Activated CD8-positive, alpha-beta T cell treated with anti-CD3 and anti-CD28 coated beads for 36 hours (primary cell): Measurements from ENCODE around the gene CWC27. TPM values are rescaled to one million over a fixed set of nuclear protein-coding genes. Genes with fewer than 3 reads are reported as not detected.

Experiments
- ATAC-seq: fragments of 200-7000 bp; cut with Tn5 transposase; one replicate; pipeline ENCODE4 v1.10.0; 2021; ENCODE audit warnings: mild to moderate bottlenecking, moderate library complexity
- CTCF ChIA-PET: fragments of 350-600 bp; sonication (Branson Sonifier 250); formaldehyde crosslinking; loops from one replicate; lab custom pipeline; 2021; ENCODE audit warnings: antibody characterized with exemption; lab: Charles Lee
- POLR2A ChIA-PET: fragments of 350-600 bp; sonication (Branson Sonifier 250); formaldehyde crosslinking; loops from one replicate; lab custom pipeline; 2021; ENCODE audit warnings: antibody characterized with exemption; lab: Charles Lee
- DNase-seq: peaks from one replicate; pipeline ENCODE4 v3.0.0-alpha.2; 2020
- H3K27ac Mint-ChIP-seq: one replicate; pipeline ENCODE4 v1.8.0; 2021; ENCODE audit warnings: mild to moderate bottlenecking, mixed read lengths
- H3K27me3 Mint-ChIP-seq: one replicate; pipeline ENCODE4 v1.8.0; 2021; ENCODE audit warnings: mixed read lengths
- H3K36me3 Mint-ChIP-seq: one replicate; pipeline ENCODE4 v1.8.0; 2021; ENCODE audit warnings: low read depth, mixed read lengths
- H3K4me1 Mint-ChIP-seq: one replicate; pipeline ENCODE4 v1.8.0; 2021; ENCODE audit warnings: low read depth, mixed read lengths
- H3K4me3 Mint-ChIP-seq: one replicate; pipeline ENCODE4 v1.8.0; 2021; ENCODE audit warnings: mild to moderate bottlenecking, moderate library complexity, mixed read lengths
- H3K9me3 Mint-ChIP-seq: one replicate; pipeline ENCODE4 v1.8.0; 2021; ENCODE audit warnings: mixed read lengths
- intact Hi-C: fragments of 100-400 bp; cut with micrococcal nuclease; formaldehyde crosslinking; loops from one replicate; pipeline ENCODE4 v1.10.0; 2022
- total RNA-seq, 2 experiments: library from RNA; stranded (reverse); gene quantifications; one replicate each; pipeline ENCODE4 v1.2.3, GENCODE V29; 2021
- TF ChIP-seq, protein P1 (sequence below): fragments of 200-600 bp; IDR thresholded peaks from one replicate; pipeline ENCODE4 v1.8.0; 2022; ENCODE audit warnings: antibody characterized with exemption, mild to moderate bottlenecking

CWC27 gene
- total RNA-seq, 2 experiments from 2014 or later = 32.3 to 38.1 TPM

DNA sequence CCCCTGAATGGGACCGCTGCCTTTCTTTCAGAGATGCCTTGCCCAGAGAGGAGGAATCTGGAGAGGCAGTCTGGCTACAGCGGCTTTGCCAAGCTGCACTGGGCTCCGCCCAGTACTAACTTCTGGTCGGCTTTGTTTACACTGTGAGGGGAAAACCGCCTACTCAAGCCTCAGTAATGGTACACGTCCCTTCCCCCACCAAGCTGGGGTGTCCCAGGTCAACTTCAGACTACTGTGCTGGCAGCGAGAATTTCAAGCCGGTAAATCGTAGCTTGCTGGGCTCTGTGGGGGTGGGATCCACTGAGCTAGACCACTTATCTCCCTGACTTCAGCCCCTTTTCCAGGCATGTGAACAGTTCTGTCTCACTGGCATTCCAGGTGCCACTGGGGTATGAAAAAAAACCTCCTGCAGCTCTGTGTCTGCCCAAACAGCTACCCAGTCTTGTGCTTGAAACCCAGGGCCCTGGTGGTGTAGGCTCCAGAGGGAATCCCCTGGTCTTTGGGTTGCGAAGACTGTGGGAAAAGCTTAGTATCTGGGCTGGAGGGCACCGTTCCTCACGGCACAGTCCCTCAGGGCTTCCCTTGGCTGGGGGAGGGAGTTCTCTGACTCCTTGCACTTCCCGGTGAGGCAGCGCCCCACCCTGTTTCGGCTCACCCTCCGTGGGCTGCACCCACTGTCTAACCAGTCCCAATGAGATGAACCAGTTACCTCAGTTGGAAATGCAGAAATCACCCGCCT lies 171.2 kb downstream of the CWC27 start:
- H3K4me1 Mint-ChIP-seq = no peaks in the 10 kb centered on the region
- CTCF ChIA-PET = no interaction called here
- peaks cover 25% of the 10 kb centered on the region for H3K36me3 Mint-ChIP-seq
- no peak for DNase-seq
- ATAC-seq = no peak
- POLR2A ChIA-PET = no interaction called here
- intact Hi-C loops = no loop called here
- H3K27ac Mint-ChIP-seq = no peak overlapping the region
- H3K27me3 Mint-ChIP-seq = no peaks in the 10 kb centered on the region
- peaks cover 13% of the 10 kb centered on the region for H3K9me3 Mint-ChIP-seq
- TF ChIP-seq, protein P1, sequence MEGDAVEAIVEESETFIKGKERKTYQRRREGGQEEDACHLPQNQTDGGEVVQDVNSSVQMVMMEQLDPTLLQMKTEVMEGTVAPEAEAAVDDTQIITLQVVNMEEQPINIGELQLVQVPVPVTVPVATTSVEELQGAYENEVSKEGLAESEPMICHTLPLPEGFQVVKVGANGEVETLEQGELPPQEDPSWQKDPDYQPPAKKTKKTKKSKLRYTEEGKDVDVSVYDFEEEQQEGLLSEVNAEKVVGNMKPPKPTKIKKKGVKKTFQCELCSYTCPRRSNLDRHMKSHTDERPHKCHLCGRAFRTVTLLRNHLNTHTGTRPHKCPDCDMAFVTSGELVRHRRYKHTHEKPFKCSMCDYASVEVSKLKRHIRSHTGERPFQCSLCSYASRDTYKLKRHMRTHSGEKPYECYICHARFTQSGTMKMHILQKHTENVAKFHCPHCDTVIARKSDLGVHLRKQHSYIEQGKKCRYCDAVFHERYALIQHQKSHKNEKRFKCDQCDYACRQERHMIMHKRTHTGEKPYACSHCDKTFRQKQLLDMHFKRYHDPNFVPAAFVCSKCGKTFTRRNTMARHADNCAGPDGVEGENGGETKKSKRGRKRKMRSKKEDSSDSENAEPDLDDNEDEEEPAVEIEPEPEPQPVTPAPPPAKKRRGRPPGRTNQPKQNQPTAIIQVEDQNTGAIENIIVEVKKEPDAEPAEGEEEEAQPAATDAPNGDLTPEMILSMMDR = no peak
- H3K4me3 Mint-ChIP-seq = no peak overlapping the region

DNA sequence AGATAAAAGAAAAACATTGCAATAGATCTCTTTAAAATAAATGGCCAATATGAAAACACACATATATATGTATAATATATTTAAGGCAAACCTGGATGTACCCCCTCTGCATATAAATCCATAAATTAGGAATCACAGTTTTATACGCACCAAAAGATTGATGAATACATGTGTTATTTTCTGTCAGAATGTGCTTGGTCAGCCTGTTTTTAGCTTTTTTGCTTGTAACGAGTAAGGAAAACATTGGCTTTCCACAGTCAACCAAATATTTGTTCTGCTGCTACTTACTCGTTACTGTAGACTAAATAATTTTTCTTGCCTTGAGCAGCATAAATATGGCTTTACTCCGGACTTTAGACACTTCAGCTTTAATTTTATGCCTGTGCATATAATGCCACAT lies 173.7 kb downstream of the CWC27 start:
- H3K27ac Mint-ChIP-seq = no peak overlapping the region
- POLR2A ChIA-PET = no interaction called here
- TF ChIP-seq, protein P1 = no peak
- peaks cover 8% of the 10 kb centered on the region for H3K36me3 Mint-ChIP-seq
- intact Hi-C loops = no loop called here
- no peaks in the 10 kb centered on the region for H3K4me1 Mint-ChIP-seq
- no peak overlapping the region for H3K4me3 Mint-ChIP-seq
- H3K9me3 Mint-ChIP-seq = no peaks in the 10 kb centered on the region
- H3K27me3 Mint-ChIP-seq = no peaks in the 10 kb centered on the region
- ATAC-seq (no peak), DNase-seq (no peak)
- CTCF ChIA-PET = no interaction called here

DNA sequence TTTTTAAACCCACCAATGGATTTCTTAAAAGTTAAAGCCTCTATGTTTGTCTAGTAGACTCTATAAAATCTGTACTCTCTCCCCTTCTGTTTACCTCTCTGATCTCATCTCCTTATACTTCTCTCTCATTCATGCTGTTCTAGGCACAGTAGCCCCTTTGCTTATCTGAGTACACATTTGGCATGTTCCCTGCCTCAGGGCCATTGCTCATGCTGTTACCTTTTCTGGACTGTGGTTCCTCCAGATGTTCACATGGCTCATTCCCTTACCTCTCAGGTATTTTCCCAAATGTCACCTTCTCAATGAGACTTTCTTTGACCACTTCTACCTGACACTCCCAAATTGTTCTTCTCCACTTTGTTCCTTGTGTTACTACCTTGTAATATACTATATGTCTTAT lies 176.1 kb downstream of the CWC27 start:
- H3K4me3 Mint-ChIP-seq = no peak overlapping the region
- ATAC-seq (no peak), DNase-seq (no peak)
- H3K27me3 Mint-ChIP-seq = no peaks in the 10 kb centered on the region
- H3K4me1 Mint-ChIP-seq = no peaks in the 10 kb centered on the region
- H3K27ac Mint-ChIP-seq = no peak overlapping the region
- intact Hi-C loops = no loop called here
- CTCF ChIA-PET = no interaction called here
- H3K9me3 Mint-ChIP-seq = no peaks in the 10 kb centered on the region
- TF ChIP-seq, protein P1 = no peak
- POLR2A ChIA-PET = no interaction called here
- peaks cover 2% of the 10 kb centered on the region for H3K36me3 Mint-ChIP-seq

DNA sequence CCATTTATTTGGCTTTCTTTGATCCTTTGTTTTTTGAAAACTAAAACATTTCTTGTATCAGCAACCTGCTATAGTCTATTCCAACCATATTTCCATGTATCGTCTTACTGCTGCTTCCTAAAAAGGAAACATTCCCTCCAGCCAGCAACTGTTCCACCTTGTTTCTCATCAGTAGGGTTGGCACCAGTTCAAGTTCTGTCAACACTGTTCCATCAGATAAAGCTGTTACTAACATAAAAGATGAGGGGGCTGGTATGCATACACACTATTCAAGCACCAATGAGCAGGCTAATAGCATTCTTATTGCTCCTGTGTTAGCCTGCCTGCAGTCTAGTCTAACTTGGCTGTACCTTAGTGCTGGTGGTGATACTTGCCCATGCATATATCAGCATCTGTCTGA lies 178.3 kb downstream of the CWC27 start:
- POLR2A ChIA-PET = no interaction called here
- ATAC-seq = no peak

DNA sequence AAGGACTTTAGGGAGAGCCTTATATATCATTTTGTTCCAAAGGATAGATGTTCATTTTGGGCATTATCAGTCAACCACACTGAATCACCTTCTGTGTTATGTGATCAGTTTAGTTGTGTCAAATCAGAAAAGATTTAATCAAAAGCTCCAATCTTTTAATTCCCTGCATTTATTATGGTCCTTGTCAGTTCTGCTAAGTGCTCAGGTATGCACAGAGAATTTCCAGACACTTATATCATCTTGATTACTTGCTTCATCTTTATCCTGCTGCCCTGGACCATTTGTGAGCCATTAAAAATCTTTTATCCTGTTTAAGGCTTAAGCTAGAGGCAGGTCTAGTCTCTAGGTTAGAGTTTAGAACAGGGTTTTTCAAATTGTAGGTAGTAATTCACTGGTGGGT lies 179.1 kb downstream of the CWC27 start:
- peaks cover 2% of the 10 kb centered on the region for H3K36me3 Mint-ChIP-seq
- H3K9me3 Mint-ChIP-seq = no peaks in the 10 kb centered on the region
- H3K27ac Mint-ChIP-seq = no peak overlapping the region
- ChIA-PET CTCF (no interaction called here), POLR2A (no interaction called here)
- H3K27me3 Mint-ChIP-seq = no peaks in the 10 kb centered on the region
- H3K4me3 Mint-ChIP-seq = no peak overlapping the region
- no peak for ATAC-seq
- H3K4me1 Mint-ChIP-seq = no peaks in the 10 kb centered on the region
- intact Hi-C loops = no loop called here
- no peak for DNase-seq
- TF ChIP-seq, protein P1 = no peak

More for the DNA sequence above, 178.3 kb downstream of the CWC27 start:
- CTCF ChIA-PET = no interaction called here
- DNase-seq = no peak
- TF ChIP-seq, protein P1 = no peak
- H3K36me3 Mint-ChIP-seq = peaks cover 2% of the 10 kb centered on the region
- H3K4me3 Mint-ChIP-seq = no peak overlapping the region
- no peaks in the 10 kb centered on the region for H3K9me3 Mint-ChIP-seq
- no peaks in the 10 kb centered on the region for H3K4me1 Mint-ChIP-seq
- intact Hi-C loops = no loop called here
- no peak overlapping the region for H3K27ac Mint-ChIP-seq
- H3K27me3 Mint-ChIP-seq = no peaks in the 10 kb centered on the region
